CD4-positive, alpha-beta T cell treated with Interleukin-21 for 1 hour (primary cell): ENCODE measurements around the gene C20orf144.
"Not testable (repeated sequence)": the region's sequence is repeated elsewhere in the genome, so short reads cannot be mapped to it uniquely, and the experiment has no call there.

Source experiments
- DNase-seq: peaks from one replicate; pipeline ENCODE4 v3.0.0-alpha.2; 2020

C20orf144 gene

DNA sequence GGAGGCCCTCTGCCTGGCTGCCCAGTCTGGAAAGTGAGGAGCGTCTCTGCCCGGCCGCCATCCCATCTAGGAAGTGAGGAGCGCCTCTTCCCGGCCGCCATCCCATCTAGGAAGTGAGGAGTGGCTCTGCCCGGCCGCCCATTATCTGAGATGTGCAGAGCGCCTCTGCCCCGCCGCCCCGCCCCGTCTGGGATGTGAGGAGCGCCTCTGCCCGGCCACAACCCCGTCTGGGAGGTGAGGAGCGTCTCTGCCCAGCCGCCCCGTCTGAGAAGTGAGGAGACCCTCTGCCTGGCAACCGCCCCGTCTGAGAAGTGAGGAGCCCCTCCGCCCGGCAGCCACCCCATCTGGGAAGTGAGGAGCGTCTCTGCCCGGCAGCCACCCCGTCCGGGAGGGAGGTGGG, 36.8 kb downstream of the C20orf144 start:
- DNase-seq = not testable (repeated sequence)

DNA sequence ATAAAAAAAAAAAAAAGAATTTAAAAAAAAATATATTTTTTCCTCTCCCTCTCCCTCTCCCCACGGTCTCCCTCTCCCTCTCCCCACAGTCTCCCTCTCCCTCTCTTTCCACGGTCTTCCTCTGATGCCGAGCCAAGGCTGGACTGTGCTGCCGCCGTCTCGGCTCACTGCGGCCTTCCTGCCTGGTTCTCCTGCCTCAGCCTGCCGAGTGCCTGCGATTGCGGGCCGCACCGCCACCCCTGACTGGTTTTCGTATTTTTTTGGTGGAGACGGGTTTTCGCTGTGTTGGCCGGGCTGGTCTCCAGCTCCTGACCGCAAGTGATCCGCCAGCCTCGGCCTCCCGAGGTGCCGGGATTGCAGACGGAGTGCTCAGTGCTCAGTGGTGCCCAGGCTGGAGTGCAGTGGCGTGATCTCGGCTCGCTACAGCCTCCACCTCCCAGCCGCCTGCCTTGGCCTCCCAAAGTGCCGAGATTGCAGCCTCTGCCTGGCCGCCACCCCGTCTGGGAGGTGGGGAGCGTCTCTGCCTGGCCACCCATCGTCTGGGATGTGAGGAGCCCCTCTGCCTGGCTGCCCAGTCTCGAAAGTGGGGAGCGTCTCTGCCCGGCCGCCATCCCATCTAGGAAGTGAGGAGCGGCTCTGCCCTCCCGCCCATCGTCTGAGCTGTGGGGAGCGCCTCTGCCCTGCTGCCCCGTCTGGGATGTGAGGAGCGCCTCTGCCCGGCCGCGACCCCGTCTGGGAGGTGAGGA, 38.7 kb downstream of the C20orf144 start:
- not testable (repeated sequence) for DNase-seq

- DNase-seq = no peak
Observed at GRCh38 chr20:33701629-33702450, 39.7 kb downstream of the C20orf144 start.

DNA sequence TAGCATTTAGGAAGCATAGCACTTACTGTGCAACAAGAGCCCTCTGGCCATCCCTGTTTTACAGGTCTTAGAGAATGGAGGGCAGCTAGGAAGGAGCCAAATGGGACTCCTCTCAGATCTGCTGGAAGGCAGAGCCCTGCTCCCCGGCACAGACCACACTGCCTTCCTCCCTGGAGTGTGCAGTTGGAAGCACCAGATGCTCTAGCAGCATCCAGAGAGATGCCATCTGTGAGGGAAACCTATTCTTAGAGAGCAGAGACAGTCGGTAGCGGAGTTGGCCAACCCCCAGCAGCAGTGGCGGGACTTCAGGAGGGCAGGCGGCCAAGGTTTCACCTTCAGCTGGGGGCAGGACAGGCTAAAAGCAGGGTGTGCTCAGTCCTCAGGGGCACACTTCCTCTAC, 40.7 kb downstream of the C20orf144 start:
- no peak for DNase-seq

DNA sequence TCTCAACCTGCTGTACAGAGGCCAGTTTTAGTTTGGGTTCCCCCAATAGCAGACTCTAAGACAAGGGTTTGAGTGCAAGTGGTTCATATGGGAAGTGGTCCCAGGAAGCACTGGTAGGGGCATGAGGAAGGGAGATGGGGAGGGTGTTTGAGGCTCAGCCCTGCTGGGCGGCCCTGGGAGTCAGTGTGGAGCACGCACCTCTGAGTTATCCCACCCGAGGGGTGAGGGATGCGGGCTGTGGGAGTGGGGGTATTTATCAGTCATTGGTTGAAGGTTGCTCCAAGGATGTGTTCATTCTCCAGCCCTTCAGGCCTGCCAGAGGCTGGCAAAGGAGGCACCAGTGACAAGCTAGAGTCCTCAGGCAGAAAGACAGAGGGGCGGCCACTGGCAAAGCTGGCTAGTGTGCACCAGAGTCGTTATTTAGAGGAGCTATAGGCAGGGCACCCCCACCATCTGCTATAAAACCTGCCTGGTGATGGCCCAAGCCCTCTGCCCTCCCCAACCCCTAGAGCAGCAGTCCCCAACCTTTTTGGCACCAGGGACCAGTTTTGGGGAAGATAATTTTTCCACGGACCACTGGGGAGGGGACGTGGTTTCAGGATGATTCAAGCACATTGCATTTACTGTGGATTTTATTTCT, 41.5 kb downstream of the C20orf144 start:
- no peak for DNase-seq

GRCh38 chr20:33704197-33704924, 42.2 kb downstream of the C20orf144 start:
- no peak for DNase-seq

- no peak for DNase-seq
Observed at GRCh38 chr20:33707668-33708067, 45.5 kb downstream of the C20orf144 start.

DNA sequence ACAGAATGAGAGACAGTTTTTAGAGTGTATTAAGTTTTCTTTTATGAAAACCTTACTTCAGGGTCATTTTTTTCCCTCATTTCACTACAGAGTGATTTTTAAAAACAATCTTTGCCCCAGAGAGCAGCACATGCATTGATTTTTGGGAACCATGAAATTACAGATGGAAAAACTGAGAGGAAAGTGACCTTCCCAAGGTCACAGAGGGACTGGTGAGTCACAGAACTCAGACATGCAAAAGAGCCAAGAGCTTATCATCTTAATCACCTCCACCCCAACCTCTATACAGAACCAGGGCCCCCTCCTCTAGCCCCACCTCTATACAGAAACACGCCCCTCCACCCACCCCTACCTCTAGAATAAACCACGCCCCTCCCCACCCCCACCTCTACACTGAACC, 47.3 kb downstream of the C20orf144 start:
- DNase-seq = no peak

GRCh38 chr20:33709905-33710541, 47.9 kb downstream of the C20orf144 start:
- DNase-seq = no peak

- no peak for DNase-seq
Observed at GRCh38 chr20:33710681-33711445, 48.7 kb downstream of the C20orf144 start.

GRCh38 chr20:33711446-33711738, 49.3 kb downstream of the C20orf144 start:
- DNase-seq = no peak
